GM19023 (cell line): ENCODE results near the gene KRTAP22-2.

Source experiments
- ATAC-seq: cut with Tn5 transposase; IDR thresholded peaks from one replicate; pipeline ENCODE4 v1.9.1; 2021; ENCODE audit warnings: mild to moderate bottlenecking, moderate library complexity; ENCODE audit not compliant: unreplicated experiment

KRTAP22-2 gene

DNA sequence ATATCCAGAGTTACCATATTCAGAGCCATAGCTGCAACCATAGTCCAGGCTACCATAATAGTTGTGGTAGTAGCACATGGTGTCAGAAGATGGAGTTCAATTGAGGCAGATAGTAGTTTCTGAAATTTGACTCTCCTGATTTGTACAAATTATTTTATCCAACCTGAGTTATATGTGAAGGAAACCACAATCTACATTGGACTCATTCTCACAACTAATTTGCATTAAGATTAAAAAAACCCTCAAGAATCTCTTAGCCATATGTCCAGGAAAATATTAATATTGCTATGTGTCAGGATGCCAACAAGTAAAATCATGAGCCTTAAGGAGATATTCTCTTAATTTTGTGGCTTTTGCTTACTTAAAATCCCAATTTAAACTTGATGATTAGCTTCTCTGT lies at the start of gene KRTAP22-2:
Gene KRTAP22-2, minus strand, starts transcription at position 101 of the 400 bp plus-strand sequence.
- no peak for ATAC-seq

DNA sequence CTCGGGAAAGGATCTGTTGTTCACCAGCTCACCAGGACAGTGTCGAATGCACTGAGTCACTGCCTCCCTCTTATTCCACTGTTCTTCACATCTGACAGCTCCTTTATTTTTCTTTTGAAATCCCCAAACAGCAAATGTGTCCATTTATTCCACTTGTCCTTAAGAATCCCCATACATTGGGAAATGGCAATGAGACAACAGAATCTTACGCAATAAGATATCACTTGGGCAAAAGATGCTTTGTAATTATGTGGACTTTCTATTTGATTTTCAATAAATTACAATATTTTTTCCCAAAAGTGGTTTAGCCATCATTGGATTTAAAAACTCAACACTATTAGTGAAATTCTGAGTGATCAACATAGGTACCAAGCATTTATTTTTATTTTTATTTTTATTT lies 48.5 kb upstream of the KRTAP22-2 start:
- no peak for ATAC-seq

GRCh38 chr21:30634906-30635305 lies 44.7 kb upstream of the KRTAP22-2 start, which contains the start of gene KRTAP20-2:
Gene KRTAP20-2, plus strand, starts transcription at chr21:30635206. Its CDS starts 58 bp downstream, at chr21:30635264.
- no peak for ATAC-seq

GRCh38 chr21:30629200-30629599 lies 39.0 kb upstream of the KRTAP22-2 start:
- ATAC-seq: no peak

GRCh38 chr21:30628109-30628508 lies 37.9 kb upstream of the KRTAP22-2 start:
- ATAC-seq: no peak

DNA sequence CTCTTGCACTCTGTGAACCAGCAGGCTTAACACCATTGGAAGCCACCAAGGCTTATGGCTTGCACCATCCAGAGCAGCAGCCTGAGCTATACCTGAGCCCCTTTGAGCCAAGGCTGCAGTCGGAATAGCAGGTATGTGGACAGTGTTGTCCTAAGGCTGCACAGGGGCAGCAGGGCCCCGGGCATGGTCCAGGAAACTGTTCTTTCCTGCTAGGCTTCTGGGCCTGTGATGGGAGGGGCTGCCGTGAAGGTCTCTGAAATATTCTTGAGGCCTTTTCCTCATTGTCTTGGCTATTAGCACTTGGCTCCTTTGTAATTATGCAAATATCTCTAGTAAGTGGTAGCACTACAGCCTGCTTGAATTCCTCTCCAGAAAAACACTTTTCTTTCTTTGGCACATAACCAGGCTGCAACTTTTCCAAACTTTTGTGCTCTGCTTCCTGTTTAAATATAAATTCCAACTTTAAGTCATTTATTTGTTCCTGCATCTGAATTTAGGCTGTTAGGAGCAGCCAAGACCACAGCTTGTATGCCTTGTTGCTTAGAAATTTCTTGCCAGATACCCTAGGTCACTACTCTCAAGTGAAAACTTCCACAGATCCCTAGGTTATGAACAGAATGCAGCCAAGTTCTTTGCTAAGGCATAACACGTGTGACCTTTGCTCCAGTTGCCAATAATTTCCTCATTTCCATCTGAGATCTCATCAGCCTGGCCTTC lies 35.4 kb upstream of the KRTAP22-2 start:
- no peak for ATAC-seq

- ATAC-seq: no peak
Measured at GRCh38 chr21:30623362-30623761, 33.2 kb upstream of the KRTAP22-2 start.

DNA sequence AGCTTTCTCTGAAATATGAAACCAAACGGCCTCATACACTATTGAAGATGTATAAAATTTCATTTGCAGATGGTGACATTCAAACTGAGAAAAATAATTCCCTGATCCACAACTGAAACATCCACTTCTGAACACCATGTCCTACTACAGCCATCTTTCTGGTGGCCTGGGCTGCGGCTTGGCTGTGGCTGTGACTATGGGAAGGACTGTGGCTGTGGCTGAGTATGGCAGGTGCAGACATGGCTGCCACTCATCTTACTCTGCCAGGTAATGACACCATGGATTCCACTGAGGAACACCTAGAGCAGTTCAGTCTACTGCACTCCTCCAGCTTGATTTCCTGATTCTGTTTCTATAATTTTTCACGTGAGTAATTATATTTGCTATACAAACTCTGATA lies 30.3 kb upstream of the KRTAP22-2 start, which contains the start of gene KRTAP20-4:
Gene KRTAP20-4, plus strand, starts transcription at position 106 of the 400 bp plus-strand sequence.
- ATAC-seq: no peak

- no peak for ATAC-seq
Measured at GRCh38 chr21:30620080-30620479, 29.9 kb upstream of the KRTAP22-2 start.

DNA sequence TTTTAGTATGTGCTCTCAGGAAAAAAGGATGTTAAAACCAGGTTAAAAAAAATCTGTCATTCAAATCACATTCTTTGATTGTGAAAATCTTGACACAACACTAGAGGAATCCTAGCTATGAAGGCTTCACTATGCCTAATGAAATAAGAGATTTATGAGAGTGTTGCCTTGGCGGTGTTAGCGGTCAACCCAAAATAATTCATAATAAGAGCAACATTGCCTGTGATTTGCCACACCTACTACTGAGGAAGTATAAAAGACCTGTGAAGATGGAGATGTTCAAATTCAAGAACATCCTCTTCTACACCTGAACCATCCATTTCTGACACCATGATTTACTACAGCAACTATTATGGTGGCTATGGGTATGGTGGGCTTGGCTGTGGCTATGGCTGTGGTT lies 25.9 kb upstream of the KRTAP22-2 start, which contains the start of gene KRTAP20-1:
Gene KRTAP20-1, plus strand, starts transcription at position 301 of the 400 bp plus-strand sequence. Its CDS starts 30 bp downstream, at position 331.
- ATAC-seq: no peak

GRCh38 chr21:30615199-30615598 lies 25.0 kb upstream of the KRTAP22-2 start:
- no peak for ATAC-seq

GRCh38 chr21:30613836-30614235 lies 23.6 kb upstream of the KRTAP22-2 start, which contains the start of gene KRTAP6-1:
Gene KRTAP6-1, minus strand, starts transcription at chr21:30613930. Its CDS starts 26 bp downstream, at chr21:30613904.
- ATAC-seq: no peak

GRCh38 chr21:30612132-30612531 lies 21.9 kb upstream of the KRTAP22-2 start:
- ATAC-seq: no peak

GRCh38 chr21:30605968-30606367 lies 15.8 kb upstream of the KRTAP22-2 start:
- no peak for ATAC-seq

- ATAC-seq: no peak
Measured at GRCh38 chr21:30600787-30601186, 10.6 kb upstream of the KRTAP22-2 start, which contains the start of gene KRTAP22-1. Gene KRTAP22-1, plus strand, starts transcription at chr21:30601087.

- no peak for ATAC-seq
Measured at GRCh38 chr21:30598802-30599201, 8.6 kb upstream of the KRTAP22-2 start, which contains the start of gene KRTAP6-2. Gene KRTAP6-2, minus strand, starts transcription at chr21:30598902. Its CDS starts 28 bp downstream, at chr21:30598874.

DNA sequence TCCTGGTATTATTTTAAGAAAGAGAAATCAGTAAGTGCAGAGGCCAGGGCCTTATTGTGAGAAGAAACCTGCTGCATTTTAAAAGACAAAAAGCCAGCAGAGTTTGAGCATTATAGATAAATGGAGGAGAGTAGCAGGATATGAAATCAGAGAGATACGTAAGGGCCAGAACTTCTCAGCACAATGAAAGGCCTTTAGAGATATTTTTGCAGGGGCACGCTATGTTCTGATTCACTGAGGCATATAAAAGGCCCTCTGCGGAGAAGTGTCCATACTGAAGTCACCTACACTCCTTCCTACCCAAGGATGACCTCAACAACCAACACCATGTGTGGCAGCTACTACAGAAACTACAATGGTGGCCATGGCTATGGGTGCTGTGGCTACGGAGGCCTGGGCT lies 1.9 kb upstream of the KRTAP22-2 start, which contains the start of gene KRTAP6-3:
Gene KRTAP6-3, plus strand, starts transcription at position 301 of the 400 bp plus-strand sequence. Its CDS starts 6 bp downstream, at position 307.
- no peak for ATAC-seq

DNA sequence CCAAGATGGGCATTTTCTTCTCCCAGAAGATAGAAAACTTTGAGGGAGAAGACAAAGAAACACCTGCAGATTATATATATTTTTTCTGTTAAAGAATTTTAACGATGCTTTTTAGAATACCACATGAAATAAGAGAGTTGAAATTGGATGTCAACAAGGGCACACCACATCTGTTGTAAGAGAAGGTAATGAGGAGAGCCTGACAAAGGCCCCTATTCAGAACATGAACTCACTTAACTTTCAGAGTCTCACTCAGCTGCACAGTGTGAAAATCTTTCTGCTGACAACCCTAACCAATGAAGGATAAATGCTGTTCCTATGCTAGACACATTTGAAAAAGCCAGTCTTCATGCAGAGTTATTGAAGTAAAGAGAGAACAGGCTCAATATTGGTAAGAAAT lies 7.3 kb downstream of the KRTAP22-2 start:
- no peak for ATAC-seq

- no peak for ATAC-seq
Measured at GRCh38 chr21:30580132-30580531, 10.1 kb downstream of the KRTAP22-2 start.

DNA sequence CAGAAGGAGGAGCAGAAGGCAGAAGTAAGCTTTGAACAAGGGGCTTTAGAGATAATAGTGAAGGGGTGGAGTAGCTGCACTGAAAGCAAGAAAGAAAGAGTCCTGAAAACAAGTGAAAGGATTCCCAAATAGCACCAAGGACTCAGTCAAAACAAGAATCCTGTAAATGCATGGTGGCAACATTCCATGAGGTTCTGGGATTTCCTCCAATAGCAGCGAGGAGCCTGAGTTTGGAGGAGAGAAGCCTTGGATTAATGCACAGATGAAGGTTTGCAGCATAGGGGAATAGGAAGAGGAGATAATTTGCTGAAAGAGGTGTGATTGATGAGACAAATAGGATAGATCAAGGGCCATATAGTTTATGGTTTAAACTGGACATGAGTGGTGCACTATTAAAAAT lies 10.9 kb downstream of the KRTAP22-2 start:
- no peak for ATAC-seq

GRCh38 chr21:30577766-30578165 lies 12.4 kb downstream of the KRTAP22-2 start:
- no peak for ATAC-seq

DNA sequence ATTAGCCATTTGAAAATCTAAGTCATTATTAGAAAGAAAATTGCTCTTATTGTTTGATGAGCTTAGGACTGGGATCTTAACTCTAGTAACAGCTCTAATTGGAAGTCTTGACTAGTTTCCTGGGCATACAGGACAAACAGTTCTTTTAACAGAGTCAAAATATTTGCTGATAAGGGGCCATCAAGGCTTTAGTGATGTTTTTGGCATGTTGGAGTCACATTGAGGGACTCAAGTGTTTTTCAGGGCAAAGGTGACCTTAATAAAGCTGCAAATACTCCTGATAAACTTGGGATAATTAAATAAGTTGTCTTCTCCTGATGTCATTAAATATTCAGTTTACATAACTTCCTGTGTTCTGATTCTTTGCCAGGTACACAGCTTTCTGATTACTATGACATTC lies 22.6 kb downstream of the KRTAP22-2 start:
- ATAC-seq: no peak
